HG03432 (cell line): ENCODE measurements around the gene SCRG1.

Source experiments
- ATAC-seq: cut with Tn5 transposase; IDR thresholded peaks from one replicate; pipeline ENCODE4 v1.9.1; 2021; ENCODE audit warnings: mild to moderate bottlenecking, moderate library complexity; ENCODE audit not compliant: unreplicated experiment

Gene SCRG1

GRCh38 chr4:173365359-173365996, 33.4 kb downstream of the SCRG1 start:
- no peak for ATAC-seq

DNA sequence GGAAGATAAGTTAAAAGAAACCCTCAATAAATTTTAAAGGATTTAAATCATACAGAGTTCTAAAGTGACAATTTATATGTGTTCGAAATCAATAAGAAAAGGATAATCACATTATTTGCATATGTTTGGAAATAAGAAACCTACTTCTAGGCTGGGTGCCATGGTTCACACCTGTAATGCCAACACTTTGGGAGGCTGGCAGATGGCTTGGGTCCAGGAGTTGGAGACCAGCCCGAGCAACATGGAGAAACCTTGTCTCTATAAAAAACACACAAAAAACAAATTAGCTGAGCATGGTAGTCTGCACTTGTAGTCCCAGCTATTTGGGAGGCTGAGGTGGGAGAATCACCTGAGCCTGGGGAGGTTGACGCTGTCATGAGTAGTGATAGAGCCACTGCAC, 36.2 kb downstream of the SCRG1 start:
- ATAC-seq, result no peak

GRCh38 chr4:173360587-173361221, 38.2 kb downstream of the SCRG1 start:
- peak; percentile 41 for ATAC-seq

GRCh38 chr4:173357939-173358338, 41.0 kb downstream of the SCRG1 start:
- no peak for ATAC-seq

DNA sequence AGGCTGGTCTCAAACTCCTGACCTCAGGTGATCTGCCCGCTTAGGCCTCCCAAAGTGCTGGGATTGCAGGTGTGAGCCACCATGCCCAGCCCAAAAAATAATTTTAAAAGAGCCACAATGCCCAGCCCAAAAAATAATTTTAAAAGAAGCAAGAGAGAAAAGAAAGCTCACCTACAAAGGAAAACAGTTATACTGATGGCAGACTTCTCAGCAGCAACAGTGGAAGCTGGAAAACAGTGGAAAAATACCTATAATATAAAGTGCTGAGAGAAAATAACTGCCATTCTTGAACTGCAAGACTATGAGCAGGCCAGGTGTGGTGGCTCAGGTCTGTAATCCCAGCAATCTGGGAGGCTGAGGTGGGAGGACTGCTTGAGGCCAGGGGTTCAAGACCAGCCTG, 51.4 kb downstream of the SCRG1 start:
- no peak for ATAC-seq

- ATAC-seq, result no peak
Measured at GRCh38 chr4:173346074-173346473, 52.8 kb downstream of the SCRG1 start.

- no peak for ATAC-seq
Measured at GRCh38 chr4:173345648-173346047, 53.3 kb downstream of the SCRG1 start.

DNA sequence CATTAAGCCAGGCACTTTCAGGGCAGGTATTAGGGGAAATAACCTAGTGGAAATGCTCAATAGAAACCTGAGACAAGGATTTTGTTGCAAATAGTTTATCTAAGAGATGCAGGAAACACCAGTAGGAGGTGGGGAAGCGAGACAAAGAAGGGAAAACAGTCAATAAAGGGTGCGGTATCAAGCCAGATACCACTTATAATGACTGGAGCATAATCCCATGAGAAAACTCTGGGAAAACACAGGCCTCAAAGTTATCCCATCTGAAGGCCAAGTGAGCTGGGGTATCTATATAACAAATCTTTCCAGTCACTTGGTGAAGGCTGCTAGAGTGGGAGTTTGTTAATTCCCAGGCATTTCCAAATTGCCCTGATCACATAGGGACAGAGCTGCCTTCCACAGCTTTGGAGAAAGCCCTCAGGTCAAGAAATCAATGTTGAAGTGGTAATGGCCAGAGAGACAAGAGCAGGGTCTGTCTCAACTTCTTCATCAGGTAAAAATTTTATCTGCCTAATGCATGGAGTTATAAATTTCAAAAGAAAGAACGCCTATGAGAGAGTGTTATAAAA, 55.0 kb downstream of the SCRG1 start:
- ATAC-seq, result no peak

DNA sequence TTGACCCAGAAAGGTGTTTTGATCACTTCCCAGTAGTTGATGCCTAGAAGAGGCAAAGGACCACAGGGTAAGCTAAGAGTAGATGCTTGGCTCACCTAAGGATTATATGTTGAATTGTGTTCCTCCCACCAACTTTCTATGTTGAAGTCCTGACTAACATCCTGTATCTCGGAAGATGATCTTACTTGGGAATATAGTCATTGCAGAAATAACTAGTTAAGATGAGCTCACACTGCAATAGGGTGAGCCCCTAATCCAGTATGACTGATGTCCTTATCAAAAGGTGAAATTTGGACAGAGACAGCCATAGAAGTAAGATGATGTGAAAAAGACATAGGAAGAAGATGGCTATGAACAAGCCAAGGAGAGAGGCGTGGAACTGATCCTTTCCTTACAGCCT, 61.5 kb downstream of the SCRG1 start:
- ATAC-seq, result no peak

- ATAC-seq, result peak; percentile 49
Measured at GRCh38 chr4:173334891-173335752, 63.8 kb downstream of the SCRG1 start.
